Neural cell (in vitro differentiated cells): ENCODE data around the gene DDX50. TPM values are rescaled to one million over a fixed set of nuclear protein-coding genes. Genes with fewer than 3 reads are reported as not detected.

Source experiments
- H2AFZ ChIP-seq: fragments of 200-600, 300-800 bp; sonication (generic), shearing (Covaris generic); 2 replicates; pipeline ENCODE4 v1.6.0; 2014; ENCODE audit warnings: low read depth, mild to moderate bottlenecking, antibody characterized with exemption, low read length, moderate library complexity
- H3F3A ChIP-seq: fragments of 200-600 bp; shearing (Covaris generic); 2 replicates; pipeline ENCODE4 v1.6.1; 2016; ENCODE audit warnings: mild to moderate bottlenecking, moderate library complexity, mixed read lengths, antibody characterized with exemption, low read length; ENCODE audit not compliant: insufficient read depth, poor library complexity, severe bottlenecking
- H3K27ac ChIP-seq: fragments of 200-600, 300-800 bp; sonication (generic), shearing (Covaris generic); 2 replicates; pipeline ENCODE4 v1.5.1; 2014; ENCODE audit warnings: mild to moderate bottlenecking, low read length, moderate library complexity
- H3K27me3 ChIP-seq: fragments of 300-800, 200-600 bp; sonication (generic), shearing (Covaris generic); 2 replicates; pipeline ENCODE4 v1.6.0; 2014; ENCODE audit warnings: mild to moderate bottlenecking, low read depth, low read length, moderate library complexity; ENCODE audit not compliant: insufficient read depth
- H3K36me3 ChIP-seq: fragments of 300-800, 200-600 bp; sonication (generic), shearing (Covaris generic); 2 replicates; pipeline ENCODE4 v1.5.1; 2014; ENCODE audit warnings: mild to moderate bottlenecking, antibody characterized with exemption, low read length, moderate library complexity; ENCODE audit not compliant: insufficient read depth
- H3K4me2 ChIP-seq: fragments of 300-800, 200-600 bp; sonication (generic), shearing (Covaris generic); 2 replicates; pipeline ENCODE4 v1.6.0; 2014; ENCODE audit warnings: mild to moderate bottlenecking, low read length
- H3K4me3 ChIP-seq: fragments of 300-800, 200-600 bp; sonication (generic), shearing (Covaris generic); 2 replicates; pipeline ENCODE4 v1.5.1; 2014; ENCODE audit warnings: mild to moderate bottlenecking, low read length, moderate library complexity
- H3K79me2 ChIP-seq: fragments of 200-600 bp; shearing (Covaris generic); replicated peaks from 2 replicates; pipeline ENCODE4 v1.6.0; 2014; ENCODE audit warnings: mild to moderate bottlenecking, low read length, moderate library complexity; ENCODE audit not compliant: insufficient read depth
- H3K9ac ChIP-seq: fragments of 300-800, 200-600 bp; sonication (generic), shearing (Covaris generic); 2 replicates; pipeline ENCODE4 v1.6.1; 2016; ENCODE audit warnings: mild to moderate bottlenecking, low read length, mixed read lengths
- H3K9me2 ChIP-seq: fragments of 200-600 bp; shearing (Covaris generic); 2 replicates; pipeline ENCODE4 v1.6.1; 2016; ENCODE audit warnings: mild to moderate bottlenecking, low read length, mixed read lengths; ENCODE audit not compliant: insufficient read depth
- H3K9me3 ChIP-seq: fragments of 200-600, 300-800 bp; sonication (generic), shearing (Covaris generic); 2 replicates; pipeline ENCODE4 v1.6.1; 2016; ENCODE audit warnings: mild to moderate bottlenecking, mixed run types, low read length, moderate library complexity, mixed read lengths
- H4K20me1 ChIP-seq: fragments of 200-600 bp; shearing (Covaris generic); 2 replicates; pipeline ENCODE4 v1.6.1; 2016; ENCODE audit warnings: mild to moderate bottlenecking, mixed run types; ENCODE audit not compliant: insufficient read depth
- CTCF ChIP-seq: fragments of 450-650 bp; IDR thresholded peaks from 2 replicates; pipeline ENCODE4 v1.5.1; 2014; ENCODE audit warnings: antibody characterized with exemption, mild to moderate bottlenecking, moderate library complexity; ENCODE audit not compliant: poor library complexity, severe bottlenecking
- EP300 ChIP-seq: fragments of 450-650 bp; conservative IDR thresholded peaks from 2 replicates; pipeline ENCODE4 v1.6.1; 2014; ENCODE audit warnings: antibody characterized with exemption, mild to moderate bottlenecking, moderate library complexity; ENCODE audit not compliant: poor library complexity, severe bottlenecking
- EZH2 ChIP-seq: fragments of 200-600, 300-800 bp; shearing (Covaris generic), sonication (generic); IDR thresholded peaks from 2 replicates; pipeline ENCODE4 v1.6.1; 2014; ENCODE audit warnings: antibody characterized with exemption, low read length, borderline replicate concordance, mild to moderate bottlenecking; ENCODE audit not compliant: insufficient read depth, poor library complexity, severe bottlenecking
- MXI1 ChIP-seq: fragments of 450-650 bp; conservative IDR thresholded peaks from 2 replicates; pipeline ENCODE4 v1.6.1; 2014; ENCODE audit warnings: antibody characterized with exemption, mild to moderate bottlenecking; ENCODE audit not compliant: poor library complexity, severe bottlenecking
- POLR2AphosphoS5 ChIP-seq: IDR thresholded peaks from 2 replicates; pipeline ENCODE4 v1.6.1; 2012
- RAD21 ChIP-seq: fragments of 450-650 bp; conservative IDR thresholded peaks from 2 replicates; pipeline ENCODE4 v1.6.1; 2014; ENCODE audit warnings: antibody characterized with exemption, mild to moderate bottlenecking, moderate library complexity
- REST ChIP-seq: IDR thresholded peaks from 2 replicates; pipeline ENCODE4 v1.6.1; 2012; ENCODE audit warnings: borderline replicate concordance
- TAF1 ChIP-seq: IDR thresholded peaks from 2 replicates; pipeline ENCODE4 v1.6.1; 2012; ENCODE audit warnings: low read depth
- polyA plus RNA-seq: library from polyadenylated mRNA; depleted of rRNA; stranded (reverse); fragments of >200 nt; gene quantifications from 2 replicates; pipeline ENCODE4 v1.2.3, GENCODE V29; 2014

DDX50 gene
- polyA plus RNA-seq, 1 donor from 2014 or later, result 51.1 TPM

- H3K27ac ChIP-seq, result peak overlapping the region; percentile 87
Measured at GRCh38 chr10:68989317-68989990, 88.3 kb downstream of the DDX50 start.

GRCh38 chr10:68992636-68993440 lies 91.7 kb downstream of the DDX50 start:
- Histone ChIP-seq H3K79me2 (peaks cover 74% of the 10 kb centered on the region), H3F3A (no peaks in the 10 kb centered on the region), H3K9ac (no peak overlapping the region), H2AFZ (no peak overlapping the region), H3K4me3 (peak overlapping the region; percentile 49), H3K9me2 (no peaks in the 10 kb centered on the region), H3K9me3 (no peaks in the 10 kb centered on the region), H4K20me1 (no peaks in the 10 kb centered on the region), H3K4me2 (peak overlapping the region; percentile 7), H3K27me3 (no peaks in the 10 kb centered on the region), H3K36me3 (no peaks in the 10 kb centered on the region), H3K27ac (no peak overlapping the region)
- TF ChIP-seq REST, result no peak
- TF ChIP-seq EZH2, result no peak
- TF ChIP-seq POLR2AphosphoS5, result no peak
- no peak for TF ChIP-seq TAF1
- TF ChIP-seq EP300, result no peak
- no peak for TF ChIP-seq MXI1

More at GRCh38 chr10:68989317-68989990, 88.3 kb downstream of the DDX50 start:
- H3K4me3 ChIP-seq, result peak overlapping the region; percentile 95
- H3K9me3 ChIP-seq, result no peaks in the 10 kb centered on the region
- TF ChIP-seq RAD21, result no peak
- TF ChIP-seq POLR2AphosphoS5, result no peak
- no peak for TF ChIP-seq CTCF
- TF ChIP-seq REST, result no peak
- no peak for TF ChIP-seq TAF1
- no peaks in the 10 kb centered on the region for H3K27me3 ChIP-seq
- H3K79me2 ChIP-seq, result peaks cover 53% of the 10 kb centered on the region
- peak overlapping the region; percentile 89 for H2AFZ ChIP-seq
- H3K36me3 ChIP-seq, result no peaks in the 10 kb centered on the region
- H3K9me2 ChIP-seq, result no peaks in the 10 kb centered on the region
- H4K20me1 ChIP-seq, result no peaks in the 10 kb centered on the region
- H3F3A ChIP-seq, result no peaks in the 10 kb centered on the region
- peak overlapping the region; percentile 95 for H3K4me2 ChIP-seq
- H3K9ac ChIP-seq, result peak overlapping the region; percentile 93
